Body of pancreas (tissue), 4 donors: ENCODE measurements around the gene CABYR. TPM values are rescaled to one million over a fixed set of nuclear protein-coding genes. Genes with fewer than 3 reads are reported as not detected.

ENCODE experiments used
- ATAC-seq: fragments of 150-250 bp; one replicate; pipeline ENCODE4 v1.9.1; 2016
- DNase-seq, 4 donors: peaks; one replicate each; pipeline ENCODE4 v3.0.0-alpha.2; 2019
- H3K27ac ChIP-seq, 4 donors: fragments of 200-600 bp; sonication (generic); 1 replicate in 3 of 4; 2 replicates in 1 of 4; pipeline versions ENCODE4 v1.5.1 to v1.6.1; 2016 to 2019; ENCODE audit warnings: mild to moderate bottlenecking in 1 of 4, mixed read lengths in 1 of 4, moderate library complexity in 1 of 4
- H3K27me3 ChIP-seq, 2 donors: fragments of 200-600 bp; sonication (generic); one replicate each; pipeline ENCODE4 v1.6.0; 2016; ENCODE audit warnings: mild to moderate bottlenecking in 1 of 2
- H3K36me3 ChIP-seq, 2 donors: fragments of 200-600 bp; sonication (generic); replicated peaks in 1 of 2; 2 replicates each; pipeline ENCODE4 v1.5.1; 2016; ENCODE audit warnings: low read depth in 2 of 2; ENCODE audit not compliant: insufficient read depth in 1 of 2
- H3K4me1 ChIP-seq: fragments of 200-600 bp; sonication (generic); one replicate; pipeline ENCODE4 v1.6.0; 2016
- H3K4me3 ChIP-seq, 2 donors: fragments of 200-600 bp; sonication (generic); 1 replicate in 1 of 2; 2 replicates in 1 of 2; pipeline ENCODE4 v1.5.1; 2016 to 2019
- H3K9me3 ChIP-seq, 3 donors: fragments of 200-600 bp; sonication (generic); 1 replicate in 2 of 3; 2 replicates in 1 of 3; pipeline ENCODE4 v1.5.1; 2016
- CTCF ChIP-seq, 7 experiments: fragments of 450-650 bp in 4 of 7; fragments of 200-600 bp in 3 of 7; sonication (generic) in 3 of 7; IDR thresholded peaks; one replicate each; pipeline ENCODE4 v1.5.1; 2016 to 2019; ENCODE audit warnings: antibody characterized with exemption in 7 of 7
- POLR2A ChIP-seq, 3 donors: fragments of 450-650 bp; IDR thresholded peaks; one replicate each; pipeline ENCODE4 v1.6.1; 2016; ENCODE audit warnings: antibody characterized with exemption in 3 of 3, mild to moderate bottlenecking in 2 of 3
- WGBS, 2 donors: methylation state at CpG; one replicate each; pipeline ENCODE4 v1.1.5; 2017; 5-methylcytosine and 5-hydroxymethylcytosine counted together
- intact Hi-C: fragments of 100-400 bp; cut with DNase I; formaldehyde crosslinking; loops from one replicate; pipeline ENCODE4 v1.15.1; 2023
- total RNA-seq, 2 donors: library from RNA; depleted of rRNA; stranded (reverse); fragments of >200 nt; gene quantifications; one replicate each; pipeline ENCODE4 v1.1.0, GENCODE V29; 2016

The CABYR gene
- total RNA-seq, 2 donors from 2014 or later: 0.52 TPM; not detected in 1

DNA sequence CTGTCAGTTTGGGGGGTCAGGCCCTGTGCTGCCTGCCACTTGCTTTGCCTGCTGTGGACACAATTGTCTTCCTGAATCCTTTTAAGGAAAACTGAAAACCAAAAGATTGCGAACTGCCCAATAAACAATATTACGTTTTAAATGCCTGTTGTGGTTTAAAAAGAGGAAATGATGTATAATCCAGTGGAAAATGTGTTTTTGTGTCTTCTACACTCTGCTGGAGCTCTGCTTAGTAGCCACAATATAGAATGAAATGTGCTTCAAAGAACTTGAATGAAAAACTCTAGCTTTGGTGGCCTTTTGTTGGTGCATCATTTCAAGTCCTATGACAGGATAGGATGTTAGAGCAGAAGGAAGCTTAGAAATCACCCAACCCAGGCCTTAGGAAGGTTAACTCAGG, 23.2 kb upstream of the CABYR start:
- peaks cover 43% of the 10 kb centered on the region for H3K4me1 ChIP-seq
- TF ChIP-seq POLR2A (IDR thresholded peaks at IDR 0.05) (no peak), CTCF (IDR thresholded peaks at IDR 0.05) (no peak)
- no peaks in the 10 kb centered on the region for H3K9me3 ChIP-seq
- intact Hi-C loops: no loop called here
- no peak for DNase-seq
- H3K27me3 ChIP-seq: no peaks in the 10 kb centered on the region
- no peaks in the 10 kb centered on the region for H3K36me3 ChIP-seq
- no peak overlapping the region for H3K4me3 ChIP-seq
- no peak for ATAC-seq
- WGBS, 2 donors: 43 to 70% methylated on average over 2 of the region's 2 CpGs
- H3K27ac ChIP-seq: peak overlapping the region in 3 of 4 donors; percentile 15 to 87 (median 47)

DNA sequence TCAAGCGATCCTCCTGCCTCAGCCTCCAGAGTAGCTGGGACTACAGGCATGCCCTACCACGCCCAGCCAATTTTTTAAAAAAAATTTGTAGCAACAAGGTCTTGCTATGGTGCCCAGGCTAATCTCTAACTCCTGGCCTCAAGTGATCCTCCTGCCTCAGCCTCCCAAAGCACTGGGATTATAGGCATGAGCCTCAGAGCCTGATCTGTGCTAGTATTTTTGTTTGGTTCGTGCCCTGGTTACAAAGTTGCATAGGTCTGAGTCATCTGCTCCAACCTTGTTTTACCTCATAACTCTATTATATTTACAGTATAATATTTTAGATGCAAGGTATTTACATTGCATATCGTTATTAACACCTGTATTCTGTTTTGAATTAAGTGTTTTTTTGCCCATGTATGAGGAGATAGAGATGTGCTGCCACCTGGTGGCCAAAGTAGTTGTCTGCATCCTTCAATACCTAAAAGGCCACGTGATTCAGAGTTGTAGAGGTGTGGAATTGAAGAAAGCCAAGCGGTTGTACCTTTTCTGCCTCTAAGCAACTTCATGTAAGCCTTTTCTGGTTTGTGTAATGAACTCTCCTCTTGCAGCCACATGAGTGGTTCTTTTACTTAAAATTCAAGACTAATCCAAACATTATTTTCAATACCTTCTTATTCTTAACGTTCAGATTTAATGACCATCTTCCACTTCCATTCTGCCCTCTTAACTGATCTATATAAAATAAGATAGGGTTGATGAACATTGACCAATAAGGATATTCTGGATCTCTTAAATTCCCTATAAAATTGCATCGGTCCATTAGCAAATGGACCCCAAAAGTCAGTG, 19.9 kb upstream of the CABYR start:
- TF ChIP-seq CTCF (IDR thresholded peaks at IDR 0.05): peak; percentile 86 to 96 (median 90)
- TF ChIP-seq POLR2A (IDR thresholded peaks at IDR 0.05): no peak
- H3K27ac ChIP-seq: no peak overlapping the region
- DNase-seq (peak; percentile 85 to 90 (median 86)), ATAC-seq (peak; percentile 88)
- H3K9me3 ChIP-seq: no peaks in the 10 kb centered on the region
- H3K4me1 ChIP-seq: peaks cover 16% of the 10 kb centered on the region
- WGBS, 2 donors: 47 to 52% methylated on average over 8 of the region's 8 CpGs
- H3K36me3 ChIP-seq: no peaks in the 10 kb centered on the region
- intact Hi-C loops: no loop called here
- no peaks in the 10 kb centered on the region for H3K27me3 ChIP-seq
- no peak overlapping the region for H3K4me3 ChIP-seq

DNA sequence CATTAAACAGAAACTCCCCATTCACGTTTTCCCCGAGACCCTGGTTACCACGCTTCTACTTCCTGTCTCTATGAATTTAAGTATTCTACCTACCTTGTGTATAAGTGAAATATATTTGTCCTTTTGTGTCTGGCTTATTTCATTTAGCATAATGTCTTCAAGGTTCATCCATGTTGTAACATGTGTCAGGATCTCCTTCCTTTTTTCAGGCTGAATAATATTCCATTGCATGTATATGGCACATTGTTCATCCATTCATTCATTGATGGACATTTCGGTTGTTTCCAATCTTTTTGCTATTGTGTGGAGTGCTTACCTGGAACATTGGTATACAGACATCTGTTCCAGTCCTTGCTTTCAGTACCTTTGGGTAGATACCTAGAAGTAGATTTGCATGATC, 18.2 kb upstream of the CABYR start:
- peaks cover 6% of the 10 kb centered on the region for H3K4me1 ChIP-seq
- intact Hi-C loops: loop anchor here (10.0 kb wide), 1 partner anchor 506 kb away; no protein-coding TSS in a partner anchor
- no peak overlapping the region for H3K27ac ChIP-seq
- 85 to 91% methylated on average over 4 of the region's 4 CpGs for WGBS, 2 donors
- ATAC-seq (no peak), DNase-seq (no peak)
- H3K36me3 ChIP-seq: peaks cover 0 to 2% of the 10 kb centered on the region in 2 donors
- no peaks in the 10 kb centered on the region for H3K27me3 ChIP-seq
- TF ChIP-seq CTCF (IDR thresholded peaks at IDR 0.05) (no peak), POLR2A (IDR thresholded peaks at IDR 0.05) (no peak)
- no peaks in the 10 kb centered on the region for H3K9me3 ChIP-seq
- no peak overlapping the region for H3K4me3 ChIP-seq

DNA sequence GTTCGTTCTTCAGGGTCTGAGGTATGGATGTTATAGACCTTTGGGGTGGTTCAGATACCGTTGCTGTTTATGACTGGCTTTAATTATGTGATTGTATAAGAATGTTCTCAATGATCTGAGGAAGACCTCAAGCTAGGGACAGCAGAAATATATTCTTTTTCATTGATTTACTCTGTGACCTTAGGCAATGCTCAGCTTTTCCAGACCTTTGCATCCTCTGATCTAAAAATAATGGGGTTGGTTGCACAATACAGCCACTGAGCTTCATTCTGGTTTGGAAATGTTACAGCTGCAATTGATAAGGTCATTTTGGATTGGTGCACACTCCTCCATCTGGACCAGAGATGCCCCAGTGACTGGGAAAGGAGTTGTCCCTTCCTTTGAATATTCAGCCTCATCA, 17.2 kb upstream of the CABYR start:
- TF ChIP-seq POLR2A (IDR thresholded peaks at IDR 0.05) (no peak), CTCF (IDR thresholded peaks at IDR 0.05) (no peak)
- Histone ChIP-seq H3K4me3 (no peak overlapping the region), H3K27ac (no peak overlapping the region), H3K36me3 (peaks cover 0 to 3% of the 10 kb centered on the region in 2 donors), H3K27me3 (no peaks in the 10 kb centered on the region), H3K4me1 (peaks cover 4% of the 10 kb centered on the region), H3K9me3 (no peaks in the 10 kb centered on the region)
- intact Hi-C loops: loop anchor here (10.0 kb wide), 1 partner anchor 507 kb away; no protein-coding TSS in a partner anchor
- ATAC-seq (no peak), DNase-seq (no peak)
- 90% methylated on average over 2 of the region's 2 CpGs for WGBS, 2 donors
